ENCODE measurements around the gene UBE3A.

DNA sequence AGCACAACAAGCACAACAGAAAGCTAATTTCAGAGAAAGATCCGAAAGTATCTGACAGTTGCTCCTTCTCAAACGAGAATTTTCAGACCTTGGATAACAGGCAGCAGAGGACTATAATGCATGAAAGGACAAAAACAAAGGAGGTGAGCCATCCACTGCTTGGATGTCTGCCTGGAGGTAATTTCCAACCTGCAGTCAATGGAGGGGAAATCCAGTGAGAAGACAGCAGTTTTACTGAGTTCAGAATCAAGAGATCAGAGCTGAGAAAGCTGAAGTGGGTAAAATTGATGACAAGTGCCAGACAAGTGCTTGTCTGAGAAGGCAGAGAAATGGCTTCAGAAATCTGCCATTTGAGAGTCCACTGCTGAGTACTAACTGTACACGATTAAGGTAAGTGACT lies 22.1 kb downstream of the UBE3A start:
- TF ChIP-seq, protein P1, sequence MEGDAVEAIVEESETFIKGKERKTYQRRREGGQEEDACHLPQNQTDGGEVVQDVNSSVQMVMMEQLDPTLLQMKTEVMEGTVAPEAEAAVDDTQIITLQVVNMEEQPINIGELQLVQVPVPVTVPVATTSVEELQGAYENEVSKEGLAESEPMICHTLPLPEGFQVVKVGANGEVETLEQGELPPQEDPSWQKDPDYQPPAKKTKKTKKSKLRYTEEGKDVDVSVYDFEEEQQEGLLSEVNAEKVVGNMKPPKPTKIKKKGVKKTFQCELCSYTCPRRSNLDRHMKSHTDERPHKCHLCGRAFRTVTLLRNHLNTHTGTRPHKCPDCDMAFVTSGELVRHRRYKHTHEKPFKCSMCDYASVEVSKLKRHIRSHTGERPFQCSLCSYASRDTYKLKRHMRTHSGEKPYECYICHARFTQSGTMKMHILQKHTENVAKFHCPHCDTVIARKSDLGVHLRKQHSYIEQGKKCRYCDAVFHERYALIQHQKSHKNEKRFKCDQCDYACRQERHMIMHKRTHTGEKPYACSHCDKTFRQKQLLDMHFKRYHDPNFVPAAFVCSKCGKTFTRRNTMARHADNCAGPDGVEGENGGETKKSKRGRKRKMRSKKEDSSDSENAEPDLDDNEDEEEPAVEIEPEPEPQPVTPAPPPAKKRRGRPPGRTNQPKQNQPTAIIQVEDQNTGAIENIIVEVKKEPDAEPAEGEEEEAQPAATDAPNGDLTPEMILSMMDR (IDR thresholded peaks at IDR 0.05), result no peak
- TF ChIP-seq ELF1 (IDR thresholded peaks at IDR 0.05) (no peak), POLR2AphosphoS5 (IDR thresholded peaks at IDR 0.05; ENCODE audit: low read depth, low read length) (no peak), GABPA (IDR thresholded peaks at IDR 0.05; ENCODE audit: low read depth) (no peak), MEF2A (IDR thresholded peaks at IDR 0.05; ENCODE audit: borderline replicate concordance, low read depth) (no peak), RFX5 (IDR thresholded peaks at IDR 0.05; ENCODE audit: low read length) (no peak), EP300 (IDR thresholded peaks at IDR 0.05; ENCODE audit: borderline replicate concordance in 1 of 2, low read depth in 1 of 2, low read length in 1 of 2) (no peak), MXI1 (IDR thresholded peaks at IDR 0.05; ENCODE audit: low read depth, low read length) (no peak), EZH2phosphoT487 (IDR thresholded peaks at IDR 0.05; ENCODE audit: borderline replicate concordance, low read depth) (no peak), FOXM1 (IDR thresholded peaks at IDR 0.05; ENCODE audit: low read depth) (no peak), RAD21 (IDR thresholded peaks at IDR 0.05; ENCODE audit: low read length) (no peak)
- TF ChIP-seq, protein P2, sequence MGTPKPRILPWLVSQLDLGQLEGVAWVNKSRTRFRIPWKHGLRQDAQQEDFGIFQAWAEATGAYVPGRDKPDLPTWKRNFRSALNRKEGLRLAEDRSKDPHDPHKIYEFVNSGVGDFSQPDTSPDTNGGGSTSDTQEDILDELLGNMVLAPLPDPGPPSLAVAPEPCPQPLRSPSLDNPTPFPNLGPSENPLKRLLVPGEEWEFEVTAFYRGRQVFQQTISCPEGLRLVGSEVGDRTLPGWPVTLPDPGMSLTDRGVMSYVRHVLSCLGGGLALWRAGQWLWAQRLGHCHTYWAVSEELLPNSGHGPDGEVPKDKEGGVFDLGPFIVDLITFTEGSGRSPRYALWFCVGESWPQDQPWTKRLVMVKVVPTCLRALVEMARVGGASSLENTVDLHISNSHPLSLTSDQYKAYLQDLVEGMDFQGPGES (IDR thresholded peaks at IDR 0.05; ENCODE audit: low read depth, low read length), result no peak
- TF ChIP-seq, protein P3, sequence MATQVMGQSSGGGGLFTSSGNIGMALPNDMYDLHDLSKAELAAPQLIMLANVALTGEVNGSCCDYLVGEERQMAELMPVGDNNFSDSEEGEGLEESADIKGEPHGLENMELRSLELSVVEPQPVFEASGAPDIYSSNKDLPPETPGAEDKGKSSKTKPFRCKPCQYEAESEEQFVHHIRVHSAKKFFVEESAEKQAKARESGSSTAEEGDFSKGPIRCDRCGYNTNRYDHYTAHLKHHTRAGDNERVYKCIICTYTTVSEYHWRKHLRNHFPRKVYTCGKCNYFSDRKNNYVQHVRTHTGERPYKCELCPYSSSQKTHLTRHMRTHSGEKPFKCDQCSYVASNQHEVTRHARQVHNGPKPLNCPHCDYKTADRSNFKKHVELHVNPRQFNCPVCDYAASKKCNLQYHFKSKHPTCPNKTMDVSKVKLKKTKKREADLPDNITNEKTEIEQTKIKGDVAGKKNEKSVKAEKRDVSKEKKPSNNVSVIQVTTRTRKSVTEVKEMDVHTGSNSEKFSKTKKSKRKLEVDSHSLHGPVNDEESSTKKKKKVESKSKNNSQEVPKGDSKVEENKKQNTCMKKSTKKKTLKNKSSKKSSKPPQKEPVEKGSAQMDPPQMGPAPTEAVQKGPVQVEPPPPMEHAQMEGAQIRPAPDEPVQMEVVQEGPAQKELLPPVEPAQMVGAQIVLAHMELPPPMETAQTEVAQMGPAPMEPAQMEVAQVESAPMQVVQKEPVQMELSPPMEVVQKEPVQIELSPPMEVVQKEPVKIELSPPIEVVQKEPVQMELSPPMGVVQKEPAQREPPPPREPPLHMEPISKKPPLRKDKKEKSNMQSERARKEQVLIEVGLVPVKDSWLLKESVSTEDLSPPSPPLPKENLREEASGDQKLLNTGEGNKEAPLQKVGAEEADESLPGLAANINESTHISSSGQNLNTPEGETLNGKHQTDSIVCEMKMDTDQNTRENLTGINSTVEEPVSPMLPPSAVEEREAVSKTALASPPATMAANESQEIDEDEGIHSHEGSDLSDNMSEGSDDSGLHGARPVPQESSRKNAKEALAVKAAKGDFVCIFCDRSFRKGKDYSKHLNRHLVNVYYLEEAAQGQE (IDR thresholded peaks at IDR 0.05; ENCODE audit: low read depth, low read length), result no peak
- TF ChIP-seq, protein P4, sequence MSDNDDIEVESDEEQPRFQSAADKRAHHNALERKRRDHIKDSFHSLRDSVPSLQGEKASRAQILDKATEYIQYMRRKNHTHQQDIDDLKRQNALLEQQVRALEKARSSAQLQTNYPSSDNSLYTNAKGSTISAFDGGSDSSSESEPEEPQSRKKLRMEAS (IDR thresholded peaks at IDR 0.05; ENCODE audit: low read depth), result no peak

All from SK-N-SH (cell line).